PFSK-1 (cell line): ENCODE data around the gene EPG5.

Experiments used
- POLR2AphosphoS5 ChIP-seq: IDR thresholded peaks from 2 replicates; pipeline ENCODE4 v1.6.1; 2012; ENCODE audit warnings: low read depth, mild to moderate bottlenecking, control low read depth, low read length, moderate library complexity
- SIN3A ChIP-seq: IDR thresholded peaks from 2 replicates; pipeline ENCODE4 v1.6.1; 2012; ENCODE audit warnings: mild to moderate bottlenecking, low read length, moderate library complexity, borderline replicate concordance; ENCODE audit not compliant: insufficient read depth
- TAF1 ChIP-seq: IDR thresholded peaks from 2 replicates; pipeline ENCODE4 v1.6.1; 2012; ENCODE audit warnings: low read length, control low read depth, borderline replicate concordance; ENCODE audit not compliant: insufficient read depth
- TF ChIP-seq, protein P1 (sequence below), 2 experiments: IDR thresholded peaks; 2 replicates each; pipeline versions ENCODE4 v1.6.1 to v1.8.0; 2011 to 2012; ENCODE audit warnings: low read depth in 2 of 2, low read length in 2 of 2, control low read depth in 1 of 2, inconsistent platforms in 1 of 2, mild to moderate bottlenecking in 1 of 2, moderate library complexity in 1 of 2; ENCODE audit not compliant: insufficient read depth in 1 of 2

DNA sequence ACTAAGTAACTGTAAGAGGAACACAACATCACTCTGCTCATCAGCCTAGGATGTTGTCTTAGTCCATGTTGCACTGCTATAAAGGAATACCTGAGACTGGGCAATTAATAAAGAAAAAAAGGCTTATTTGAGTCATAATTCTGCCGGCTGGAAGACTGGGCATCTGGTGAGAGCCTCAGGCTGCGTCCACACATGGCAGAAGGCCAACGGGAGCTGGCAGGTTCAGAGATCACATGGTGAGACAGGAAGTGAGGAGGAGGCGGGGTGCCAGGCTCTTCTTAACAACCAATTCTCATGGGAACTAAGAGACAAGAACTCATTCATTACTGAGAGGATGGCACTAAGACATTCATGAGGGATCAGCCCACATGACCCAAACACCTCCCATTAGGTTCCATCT lies 46.8 kb downstream of the EPG5 start:
- no peak for TF ChIP-seq SIN3A
- TF ChIP-seq POLR2AphosphoS5: no peak
- no peak for TF ChIP-seq TAF1
- TF ChIP-seq, protein P1, sequence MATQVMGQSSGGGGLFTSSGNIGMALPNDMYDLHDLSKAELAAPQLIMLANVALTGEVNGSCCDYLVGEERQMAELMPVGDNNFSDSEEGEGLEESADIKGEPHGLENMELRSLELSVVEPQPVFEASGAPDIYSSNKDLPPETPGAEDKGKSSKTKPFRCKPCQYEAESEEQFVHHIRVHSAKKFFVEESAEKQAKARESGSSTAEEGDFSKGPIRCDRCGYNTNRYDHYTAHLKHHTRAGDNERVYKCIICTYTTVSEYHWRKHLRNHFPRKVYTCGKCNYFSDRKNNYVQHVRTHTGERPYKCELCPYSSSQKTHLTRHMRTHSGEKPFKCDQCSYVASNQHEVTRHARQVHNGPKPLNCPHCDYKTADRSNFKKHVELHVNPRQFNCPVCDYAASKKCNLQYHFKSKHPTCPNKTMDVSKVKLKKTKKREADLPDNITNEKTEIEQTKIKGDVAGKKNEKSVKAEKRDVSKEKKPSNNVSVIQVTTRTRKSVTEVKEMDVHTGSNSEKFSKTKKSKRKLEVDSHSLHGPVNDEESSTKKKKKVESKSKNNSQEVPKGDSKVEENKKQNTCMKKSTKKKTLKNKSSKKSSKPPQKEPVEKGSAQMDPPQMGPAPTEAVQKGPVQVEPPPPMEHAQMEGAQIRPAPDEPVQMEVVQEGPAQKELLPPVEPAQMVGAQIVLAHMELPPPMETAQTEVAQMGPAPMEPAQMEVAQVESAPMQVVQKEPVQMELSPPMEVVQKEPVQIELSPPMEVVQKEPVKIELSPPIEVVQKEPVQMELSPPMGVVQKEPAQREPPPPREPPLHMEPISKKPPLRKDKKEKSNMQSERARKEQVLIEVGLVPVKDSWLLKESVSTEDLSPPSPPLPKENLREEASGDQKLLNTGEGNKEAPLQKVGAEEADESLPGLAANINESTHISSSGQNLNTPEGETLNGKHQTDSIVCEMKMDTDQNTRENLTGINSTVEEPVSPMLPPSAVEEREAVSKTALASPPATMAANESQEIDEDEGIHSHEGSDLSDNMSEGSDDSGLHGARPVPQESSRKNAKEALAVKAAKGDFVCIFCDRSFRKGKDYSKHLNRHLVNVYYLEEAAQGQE (IDR thresholded peaks at IDR 0.05; ENCODE audit: insufficient read depth in 1 of 2, low read depth in 2 of 2, low read length in 2 of 2): no peak
